ENCODE measurements around the gene UNK.
"Not testable (repeated sequence)": the region's sequence is repeated elsewhere in the genome, so short reads cannot be mapped to it uniquely, and the experiment has no call there.

Gene UNK

DNA sequence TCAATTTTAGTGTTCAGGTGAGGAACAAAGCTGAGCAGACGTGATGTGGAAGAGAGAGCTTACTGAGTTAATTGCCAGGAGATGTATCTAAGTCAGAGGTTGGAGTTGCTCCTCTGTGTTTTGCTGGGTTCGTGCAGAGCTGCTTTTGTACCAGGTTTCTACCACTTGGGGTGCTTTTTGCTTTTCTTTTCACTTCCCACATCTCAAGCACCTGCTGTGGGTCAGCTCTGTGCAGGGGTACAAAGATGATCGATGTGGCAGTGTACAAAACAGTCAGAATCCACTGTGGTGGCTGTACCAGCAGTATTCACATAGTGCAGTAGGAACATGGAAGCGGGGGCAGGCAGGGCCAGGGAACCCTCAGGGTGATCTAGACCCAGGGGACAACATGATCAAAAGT lies 14.8 kb downstream of the UNK start:
- DNase-seq (ENCODE audit: low read depth): no peak

DNA sequence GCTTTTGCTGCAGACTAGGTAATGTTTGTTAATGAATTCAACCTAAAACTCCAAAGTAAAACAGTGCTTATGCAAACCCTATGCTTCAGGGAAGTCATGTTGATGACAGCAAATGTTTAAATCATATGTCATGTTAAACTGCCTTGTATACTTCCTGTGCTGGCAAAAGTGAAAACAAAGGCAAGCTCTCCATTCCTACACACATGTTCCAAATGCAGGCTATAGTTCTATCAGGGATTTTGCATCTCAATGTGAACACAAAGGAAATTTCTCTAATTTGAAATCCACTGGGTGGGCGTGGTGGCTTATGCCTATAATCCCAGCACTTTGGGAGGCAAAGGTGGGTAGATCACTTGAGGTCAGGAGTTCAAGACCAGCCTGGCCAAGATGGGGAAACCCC lies 19.3 kb downstream of the UNK start:
- DNase-seq (ENCODE audit: low read depth): no peak

DNA sequence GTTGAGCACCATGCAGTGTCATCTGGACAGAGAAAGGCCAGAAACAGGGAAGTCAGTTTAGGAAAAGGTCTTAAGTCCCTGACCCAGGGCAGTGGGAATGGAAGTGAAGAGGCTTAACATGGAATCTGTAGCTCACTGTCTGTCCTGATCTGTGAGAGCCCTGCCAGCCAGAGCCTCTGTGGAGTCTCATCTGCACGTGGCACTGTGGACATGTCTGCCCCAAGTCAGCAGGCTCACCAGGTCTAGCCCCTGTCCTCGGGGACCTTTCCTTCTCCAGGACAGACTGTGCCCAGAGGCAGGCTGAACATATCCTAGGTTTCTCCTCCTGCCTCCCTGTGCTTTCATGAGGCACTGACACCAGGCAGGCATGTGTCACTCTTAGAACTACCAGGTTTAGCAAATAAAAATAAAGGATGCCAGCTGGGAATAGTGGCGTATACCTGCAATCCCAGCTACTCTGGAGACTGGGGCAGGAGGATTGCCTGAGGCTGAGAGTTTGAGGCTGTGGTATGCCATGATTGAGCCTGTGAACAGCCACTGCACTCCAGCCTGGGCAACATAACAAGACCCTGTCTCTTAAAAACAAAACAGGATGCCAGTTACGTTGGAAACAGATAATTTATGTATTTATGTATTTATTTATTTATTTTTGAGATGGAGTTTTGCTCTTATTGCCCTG lies 22.4 kb downstream of the UNK start:
- DNase-seq (ENCODE audit: low read depth): no peak

DNA sequence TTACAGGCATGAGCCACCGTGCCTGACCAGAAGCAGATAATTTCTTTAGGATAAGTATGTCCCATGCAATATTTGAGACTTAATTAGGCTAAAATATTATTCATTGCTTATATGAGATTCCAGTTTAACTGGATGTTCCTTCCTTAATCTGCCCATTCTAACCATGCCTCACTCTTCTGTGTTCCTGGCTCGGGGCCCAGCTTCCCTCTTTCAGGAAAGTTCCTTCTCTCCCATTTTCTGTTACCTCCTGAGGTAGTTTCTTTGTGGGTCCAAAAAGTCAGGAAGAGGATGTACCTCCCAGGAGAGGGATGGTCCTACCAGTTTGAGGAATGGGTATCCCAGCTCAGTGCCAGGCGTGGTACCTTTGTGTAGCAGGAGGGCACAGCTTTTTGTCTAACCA lies 23.3 kb downstream of the UNK start:
- no peak for DNase-seq (ENCODE audit: low read depth)

DNA sequence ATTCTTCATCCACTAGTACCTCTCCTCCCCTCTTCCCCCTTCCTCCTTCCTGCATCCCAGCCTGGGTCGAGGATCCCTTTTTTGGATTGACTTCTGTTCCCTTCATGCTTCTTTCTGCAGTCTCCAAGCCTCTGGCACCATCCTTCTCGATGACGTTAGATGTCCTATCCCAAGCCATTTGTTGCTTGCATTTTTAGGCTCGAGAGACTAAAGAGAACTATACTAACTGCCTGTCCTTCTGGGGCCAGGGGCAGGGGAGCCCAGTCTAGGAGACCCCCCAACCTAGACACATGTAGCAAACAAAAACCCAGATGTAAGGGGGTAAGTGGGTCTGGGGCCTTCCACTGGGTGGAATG lies 23.9 kb downstream of the UNK start:
- DNase-seq (ENCODE audit: low read depth): no peak

DNA sequence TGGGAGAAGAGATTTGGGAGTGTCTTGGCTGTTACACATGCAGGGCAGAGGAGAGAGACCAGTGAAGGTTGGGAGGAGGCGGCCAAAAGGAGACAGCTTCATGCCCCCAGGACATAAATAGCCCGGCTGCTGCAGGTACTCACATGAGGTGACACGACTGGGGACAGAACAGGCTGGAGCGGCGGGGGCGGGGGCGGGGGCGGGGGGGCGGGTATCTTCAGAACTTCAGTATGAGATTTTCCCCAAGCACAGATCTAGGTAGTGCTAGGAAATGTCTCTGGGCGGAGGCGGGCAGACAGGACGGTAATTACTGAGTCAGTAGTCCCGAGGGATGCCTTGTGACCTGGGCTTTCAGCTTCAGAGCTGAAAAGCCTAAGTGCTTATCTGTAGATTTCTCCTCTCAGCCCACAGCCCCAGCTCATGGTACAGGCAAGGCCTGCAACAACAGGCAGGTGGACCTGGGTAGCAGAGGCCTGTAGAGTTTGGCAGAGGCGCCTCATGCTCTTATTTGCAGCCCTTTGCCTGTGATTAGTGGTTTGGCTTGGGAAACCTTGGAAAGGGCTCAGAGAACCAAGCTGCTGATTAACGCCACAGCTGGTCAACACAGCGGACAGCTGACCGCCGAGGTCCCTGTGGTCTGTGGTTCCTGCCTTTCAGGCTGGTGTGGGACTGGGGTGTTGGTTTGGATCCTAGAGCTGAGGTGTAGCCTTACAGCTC lies 24.5 kb downstream of the UNK start:
- DNase-seq (ENCODE audit: low read depth): no peak

DNA sequence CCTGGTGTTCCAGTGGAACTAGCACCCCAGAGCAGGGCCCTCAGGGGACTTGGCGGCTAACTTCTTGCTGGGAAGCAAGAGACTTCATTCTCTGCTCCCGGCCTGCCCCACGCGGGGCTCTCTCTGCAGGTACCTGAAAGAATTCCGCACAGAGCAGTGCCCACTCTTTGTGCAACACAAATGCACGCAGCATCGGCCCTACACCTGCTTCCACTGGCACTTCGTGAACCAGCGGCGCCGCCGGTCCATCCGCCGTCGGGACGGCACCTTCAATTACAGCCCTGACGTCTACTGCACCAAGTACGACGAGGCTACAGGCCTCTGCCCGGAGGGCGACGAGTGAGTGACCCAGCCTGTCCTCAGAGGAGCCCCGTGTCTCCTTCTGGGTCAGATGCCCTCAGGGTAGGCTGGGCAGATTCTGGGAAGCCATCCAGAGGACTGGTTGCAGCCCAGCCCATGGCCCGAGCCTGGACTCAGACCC lies 25.1 kb downstream of the UNK start:
- no peak for DNase-seq (ENCODE audit: low read depth)

DNA sequence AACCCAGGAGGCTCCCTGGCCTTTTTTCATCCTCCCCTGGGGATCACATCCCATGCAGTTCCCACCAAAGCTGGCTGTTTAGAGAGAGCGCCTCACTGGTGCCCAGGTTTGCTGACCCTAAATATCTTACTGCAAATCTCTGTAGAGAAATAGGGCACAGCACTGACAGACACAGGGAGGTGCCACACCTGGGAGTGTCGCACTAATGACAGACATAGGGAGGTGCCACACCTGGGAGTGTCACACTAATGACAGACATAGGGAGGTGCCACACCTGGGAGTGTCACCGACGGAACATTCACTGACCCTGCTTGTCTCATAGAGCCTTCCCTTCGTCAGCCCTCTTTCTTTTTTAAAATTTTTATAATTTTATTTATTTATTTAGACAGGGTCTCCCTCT lies 25.6 kb downstream of the UNK start:
- DNase-seq (ENCODE audit: low read depth): no peak

DNA sequence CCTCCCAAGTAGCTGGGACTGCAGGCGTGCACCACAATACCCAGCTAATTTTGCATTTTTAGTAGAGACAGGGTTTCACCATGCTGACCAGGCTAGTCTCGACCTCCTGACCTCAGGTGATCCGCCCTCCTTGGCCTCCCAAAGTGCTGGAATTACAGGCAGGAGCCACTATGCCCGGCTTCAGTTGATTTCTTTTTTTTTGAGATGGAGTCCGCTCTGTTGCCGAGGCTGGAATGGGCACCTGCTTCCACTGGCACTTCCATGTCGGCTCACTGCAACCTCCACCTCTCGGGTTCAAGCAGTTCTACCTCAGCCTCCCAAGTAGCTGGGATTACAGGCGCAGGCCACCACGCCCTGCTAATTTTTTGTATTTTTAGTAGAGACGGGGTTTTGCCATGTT lies 26.1 kb downstream of the UNK start:
- not testable (repeated sequence) for DNase-seq (ENCODE audit: low read depth)

DNA sequence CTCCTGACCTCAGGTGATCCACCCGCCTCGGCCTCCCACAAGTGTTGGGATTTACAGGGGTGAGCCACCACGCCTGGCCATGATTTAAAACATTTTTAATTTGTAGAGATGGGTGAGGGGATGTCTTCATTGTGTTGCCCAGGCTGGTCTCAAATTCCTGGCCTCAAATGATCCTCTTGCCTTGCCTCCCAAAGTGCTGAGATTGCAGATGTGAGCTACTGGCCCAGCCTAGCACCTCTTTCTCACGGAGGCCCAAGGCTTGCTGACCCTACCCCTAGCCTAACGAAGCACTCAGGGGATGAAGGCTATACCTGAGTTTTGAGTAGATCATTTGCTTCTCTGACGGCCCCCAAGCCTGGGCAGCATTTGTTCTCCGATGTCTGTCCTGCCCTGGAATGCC lies 26.6 kb downstream of the UNK start:
- no peak for DNase-seq (ENCODE audit: low read depth)

DNA sequence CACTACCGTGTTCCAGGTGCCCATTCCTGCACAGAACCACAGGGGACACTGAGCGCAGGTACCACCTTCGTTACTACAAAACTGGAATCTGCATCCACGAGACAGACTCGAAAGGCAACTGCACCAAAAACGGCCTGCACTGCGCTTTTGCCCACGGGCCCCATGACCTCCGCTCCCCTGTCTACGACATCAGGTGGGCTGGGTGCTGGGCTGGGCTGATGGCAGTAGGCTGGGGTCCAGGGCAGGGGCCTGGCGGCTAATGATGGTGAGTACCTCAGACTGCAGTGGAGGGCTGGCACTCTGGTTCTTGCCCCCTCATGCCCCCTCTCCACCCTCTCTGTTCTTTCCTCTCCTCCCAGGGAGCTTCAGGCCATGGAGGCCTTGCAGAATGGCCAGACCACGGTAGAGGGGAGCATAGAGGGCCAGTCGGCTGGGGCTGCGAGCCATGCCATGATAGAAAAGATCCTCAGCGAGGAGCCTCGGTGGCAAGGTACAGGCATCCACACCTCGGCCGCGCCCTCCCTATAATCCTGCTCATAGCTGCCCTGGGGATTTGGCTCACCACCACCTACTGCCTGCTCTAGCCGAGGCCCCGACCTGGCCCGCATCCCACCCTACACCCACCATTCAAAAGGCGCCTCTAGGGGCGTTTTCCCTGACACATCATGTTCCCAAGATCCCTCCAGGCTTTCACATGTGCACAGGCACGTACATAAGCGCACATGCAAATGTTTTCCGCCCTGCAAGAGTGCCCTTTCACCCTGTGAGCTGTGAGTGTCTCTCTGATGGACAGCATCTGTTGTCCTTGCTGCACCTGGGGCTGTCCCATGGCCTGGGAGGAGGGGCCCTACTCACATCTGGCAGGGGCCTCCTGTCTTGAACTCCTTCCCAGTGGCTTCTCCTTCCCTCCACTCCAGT lies 27.7 kb downstream of the UNK start:
- no peak for DNase-seq (ENCODE audit: low read depth)

DNA sequence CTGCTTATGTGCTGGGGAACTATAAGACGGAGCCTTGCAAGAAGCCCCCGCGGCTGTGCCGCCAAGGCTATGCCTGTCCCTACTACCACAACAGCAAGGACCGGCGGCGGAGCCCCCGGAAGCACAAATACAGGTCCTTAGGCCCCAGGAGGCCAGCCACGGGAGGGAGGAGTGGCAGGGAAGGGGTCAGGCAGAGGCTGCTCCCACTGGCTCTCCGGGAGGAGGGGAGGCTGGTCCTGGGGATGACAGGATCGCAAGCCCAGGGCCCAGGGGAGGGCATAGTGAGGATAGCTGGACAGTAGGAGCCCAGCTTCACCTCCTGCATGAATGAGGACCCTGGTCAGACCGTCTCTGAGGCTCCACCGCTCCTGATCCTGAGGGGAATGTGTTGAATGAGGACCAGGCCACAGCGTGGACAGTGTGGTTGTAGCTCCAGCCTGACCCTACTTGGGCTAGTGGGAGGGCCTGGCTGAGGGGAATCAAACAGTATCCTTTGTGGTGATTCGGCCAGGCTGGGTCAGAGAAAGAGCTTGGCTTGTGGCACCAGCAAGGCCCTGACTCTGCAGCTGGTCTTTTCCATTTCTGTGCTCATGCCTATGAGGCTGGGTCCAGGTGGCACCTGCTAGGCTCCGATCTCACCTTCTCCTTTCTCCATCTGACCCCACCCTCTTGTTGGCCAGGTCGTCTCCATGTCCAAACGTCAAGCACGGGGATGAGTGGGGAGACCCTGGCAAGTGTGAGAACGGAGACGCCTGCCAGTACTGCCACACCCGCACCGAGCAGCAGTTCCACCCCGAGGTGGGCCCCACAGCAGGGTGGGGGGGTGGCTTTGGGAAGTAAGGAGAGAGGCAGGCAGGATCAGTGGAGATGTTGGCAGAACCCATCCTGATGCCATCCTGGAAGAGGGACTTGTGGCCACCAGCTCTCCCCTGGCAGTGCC lies 28.7 kb downstream of the UNK start:
- DNase-seq (ENCODE audit: low read depth): no peak

DNA sequence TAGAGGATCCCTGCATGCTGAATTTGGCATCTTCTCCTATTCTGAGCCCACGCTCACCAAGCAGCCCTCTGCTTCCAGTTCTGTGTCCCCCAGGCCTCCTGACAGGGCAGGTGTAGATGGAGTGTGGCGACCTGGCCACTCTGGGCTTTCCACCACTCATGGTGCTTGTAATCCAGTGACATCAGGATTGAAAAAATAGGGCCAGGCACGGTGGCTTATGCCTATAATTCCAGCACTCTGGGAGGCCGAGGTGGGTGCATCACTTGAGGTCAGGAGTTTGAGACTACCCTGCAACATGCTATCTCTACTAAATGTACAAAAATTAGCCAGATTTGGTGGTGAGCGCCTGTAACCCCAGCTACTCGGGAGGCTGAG lies 29.4 kb downstream of the UNK start:
- DNase-seq (ENCODE audit: low read depth): no peak

DNA sequence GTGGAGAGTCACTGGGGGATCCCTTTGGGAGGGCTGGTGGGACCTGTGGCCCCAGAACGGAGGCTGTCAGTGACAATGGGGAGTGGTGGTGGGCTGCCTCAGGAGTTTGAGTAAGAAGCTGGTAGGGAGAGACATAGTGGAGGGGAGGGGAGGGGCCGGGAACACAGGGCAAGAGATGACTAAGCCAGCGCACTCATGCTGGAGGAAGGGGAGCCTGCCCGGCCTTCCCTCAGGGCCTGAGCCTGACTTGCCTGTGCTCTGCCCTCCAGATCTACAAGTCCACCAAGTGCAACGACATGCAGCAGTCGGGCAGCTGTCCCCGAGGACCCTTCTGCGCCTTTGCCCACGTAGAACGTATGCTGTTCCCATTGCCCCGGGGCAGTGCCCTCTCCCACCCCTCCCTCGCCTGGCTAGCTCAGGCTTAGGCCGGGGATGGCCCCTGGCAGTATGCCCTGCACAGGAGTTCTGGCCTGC lies 30.3 kb downstream of the UNK start:
- DNase-seq (ENCODE audit: low read depth): no peak

DNA sequence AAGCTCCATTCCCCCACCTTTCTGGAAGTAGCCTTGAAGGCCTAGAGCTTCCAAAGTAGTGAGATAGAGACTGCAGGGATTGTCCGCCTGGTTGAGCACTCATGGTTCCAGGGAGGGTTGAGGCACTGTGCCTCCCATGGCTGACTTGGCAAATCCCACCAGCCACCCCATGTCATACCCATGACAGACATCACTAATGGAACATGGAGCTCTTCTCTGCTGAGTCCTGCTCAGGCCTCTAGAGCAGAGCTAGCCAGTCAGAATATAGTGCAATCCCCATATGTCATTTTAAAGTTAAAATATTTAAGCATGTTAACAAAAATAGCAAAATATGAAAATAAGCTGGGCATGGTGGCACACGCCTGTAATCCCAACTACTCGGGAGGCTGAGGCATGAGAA lies 30.8 kb downstream of the UNK start:
- DNase-seq (ENCODE audit: low read depth): no peak

DNA sequence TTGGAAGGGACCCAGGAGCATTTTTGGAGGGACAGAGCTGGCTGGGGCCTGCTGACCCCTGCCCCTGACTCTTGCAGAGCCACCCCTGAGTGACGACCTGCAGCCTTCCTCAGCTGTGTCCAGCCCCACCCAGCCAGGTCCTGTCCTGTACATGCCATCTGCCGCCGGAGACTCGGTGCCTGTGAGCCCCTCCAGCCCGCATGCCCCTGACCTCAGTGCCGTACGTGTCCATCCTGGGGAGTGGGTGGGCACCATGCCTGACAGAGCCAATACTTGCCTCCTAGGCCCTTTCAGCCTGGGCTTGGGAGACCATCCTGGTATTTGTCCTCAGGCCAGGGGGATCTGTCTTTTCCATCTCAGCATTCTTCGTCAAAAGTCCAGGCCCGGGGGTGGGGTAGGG lies 32.1 kb downstream of the UNK start:
- no peak for DNase-seq (ENCODE audit: low read depth)

DNA sequence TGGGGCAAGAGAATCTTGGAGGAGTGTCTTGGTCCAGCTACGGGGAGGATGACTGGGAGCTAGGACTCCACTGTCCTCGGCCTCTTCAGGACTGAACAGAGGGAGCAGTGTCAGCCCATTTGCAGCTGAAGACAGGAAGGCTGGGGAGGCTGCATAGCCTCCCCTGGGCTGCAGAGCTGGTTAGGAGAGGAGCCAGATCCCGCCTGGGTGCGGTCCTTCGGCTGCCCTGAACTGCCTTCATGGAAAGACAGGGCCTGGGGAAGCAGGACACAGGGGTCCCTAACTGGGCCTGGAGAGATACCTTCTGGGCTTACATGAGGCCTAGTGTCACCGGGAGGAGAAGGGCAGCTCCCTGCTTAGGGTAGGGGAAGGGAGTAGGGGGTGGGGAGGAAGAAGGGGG lies 33.0 kb downstream of the UNK start:
- DNase-seq (ENCODE audit: low read depth): no peak

DNA sequence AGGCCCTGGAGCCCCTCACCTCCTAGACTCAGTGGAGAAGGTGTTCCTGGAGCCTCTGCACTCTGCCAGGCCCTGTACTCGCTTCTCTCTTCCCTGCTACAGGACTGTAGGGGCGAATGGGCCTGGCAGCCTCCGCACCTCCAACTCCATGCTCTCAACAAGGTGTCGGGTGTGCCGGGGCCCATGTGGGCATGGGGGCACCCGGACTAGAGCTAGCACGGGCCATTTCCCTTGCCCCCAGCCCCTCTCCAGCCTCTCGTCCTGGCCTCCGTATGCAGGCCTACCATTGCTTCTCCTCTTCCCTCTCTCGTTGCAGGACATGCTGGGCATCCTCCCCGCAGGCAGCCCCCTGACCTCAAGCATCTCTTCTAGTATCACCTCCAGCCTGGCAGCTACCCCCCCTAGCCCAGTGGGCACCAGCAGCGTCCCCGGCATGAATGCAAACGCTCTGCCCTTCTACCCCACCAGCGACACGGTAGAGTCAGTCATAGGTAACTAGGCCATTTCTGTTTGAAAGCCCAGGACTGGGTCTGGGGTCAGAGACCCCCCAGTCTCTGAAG lies 33.8 kb downstream of the UNK start:
- no peak for DNase-seq (ENCODE audit: low read depth)

DNA sequence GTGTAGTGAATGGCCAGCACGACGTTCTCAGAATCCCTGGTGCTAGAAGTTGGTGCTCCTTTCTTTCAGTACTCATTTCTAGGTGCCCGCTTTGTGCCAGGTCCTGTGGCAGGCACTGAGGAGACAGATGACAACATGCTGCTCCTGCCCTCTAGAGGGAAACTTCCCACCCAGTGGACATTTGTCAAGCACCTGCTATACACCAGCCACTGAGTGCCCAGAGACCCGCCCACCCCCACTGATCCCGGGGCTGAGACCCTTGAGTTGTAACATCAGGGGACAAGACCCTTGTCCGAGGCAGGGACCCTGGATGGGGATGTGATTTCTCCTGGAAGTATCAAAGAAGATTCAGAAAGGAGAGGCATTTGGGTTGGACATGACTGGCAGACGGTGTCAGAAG lies 34.5 kb downstream of the UNK start:
- no peak for DNase-seq (ENCODE audit: low read depth)

DNA sequence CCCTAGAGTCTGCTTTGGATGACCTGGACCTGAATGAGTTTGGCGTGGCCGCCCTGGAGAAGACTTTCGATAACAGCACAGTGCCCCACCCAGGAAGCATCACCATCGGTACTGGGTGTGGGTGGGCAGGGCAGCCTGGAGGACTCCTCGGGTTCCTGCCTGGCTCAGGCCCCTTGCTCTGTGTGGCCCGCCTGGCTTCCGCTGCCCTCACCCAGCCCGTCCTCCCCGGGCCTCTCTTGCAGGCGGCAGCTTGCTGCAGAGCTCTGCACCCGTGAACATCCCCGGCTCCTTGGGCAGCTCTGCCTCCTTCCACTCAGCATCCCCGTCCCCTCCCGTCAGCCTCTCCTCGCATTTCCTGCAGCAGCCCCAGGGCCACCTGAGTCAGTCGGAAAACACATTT lies 35.1 kb downstream of the UNK start:
- DNase-seq (ENCODE audit: low read depth): no peak

Data from T follicular helper cell (primary cell).